ENCODE data around the gene CIAO2B. TPM values are rescaled to one million over a fixed set of nuclear protein-coding genes. Genes with fewer than 3 reads are reported as not detected.

CIAO2B gene
- total RNA-seq, 1 experiment from 2014 or later: 59.7 TPM

GRCh38 chr16:66903544-66904427 lies 30.4 kb downstream of the CIAO2B start:
- CTCF ChIA-PET: interaction anchor here (0.9 to 5.4 kb wide), 7 partner anchors 9 to 73 kb away, joined by 3 to 57 read pairs (median 6); partner anchors contain the start of genes CDH16, NAE1 and RRAD
- ATAC-seq: no peak

More at GRCh38 chr16:66903544-66904427, 30.4 kb downstream of the CIAO2B start:
- Mint-ChIP-seq H3K9me3 (no peaks in the 10 kb centered on the region), H3K4me1 (peaks cover 13% of the 10 kb centered on the region), H3K27me3 (ENCODE audit: low read depth) (peaks cover 12% of the 10 kb centered on the region), H3K4me3 (no peak overlapping the region), H3K27ac (no peak overlapping the region), H3K36me3 (no peaks in the 10 kb centered on the region)
- POLR2A ChIA-PET: no interaction called here
- no peak for TF ChIP-seq ZNF423 (CRISPR knock-in tag; IDR thresholded peaks at IDR 0.05)
- no peak for TF ChIP-seq GABPB1 (CRISPR knock-in tag; IDR thresholded peaks at IDR 0.05)
- no peak for TF ChIP-seq MAX (CRISPR knock-in tag; IDR thresholded peaks at IDR 0.05)
- no peak for TF ChIP-seq NR3C1 (CRISPR knock-in tag; conservative IDR thresholded peaks at IDR 0.05; ENCODE audit: low read depth)
- no peak for TF ChIP-seq IRF1 (CRISPR knock-in tag; IDR thresholded peaks at IDR 0.05)
- TF ChIP-seq AR (CRISPR knock-in tag; IDR thresholded peaks at IDR 0.05): no peak
- TF ChIP-seq STAT6 (CRISPR knock-in tag; conservative IDR thresholded peaks at IDR 0.05; ENCODE audit: low read depth): no peak
- no peak for TF ChIP-seq SMAD4 (CRISPR knock-in tag; IDR thresholded peaks at IDR 0.05)
- TF ChIP-seq E2F1 (CRISPR knock-in tag; IDR thresholded peaks at IDR 0.05): no peak
- no peak for TF ChIP-seq TP53 (CRISPR knock-in tag; IDR thresholded peaks at IDR 0.05)
- DNase-seq (ENCODE audit: low spot score): no peak
